ENCODE data around the gene SNF8.

The SNF8 gene

DNA sequence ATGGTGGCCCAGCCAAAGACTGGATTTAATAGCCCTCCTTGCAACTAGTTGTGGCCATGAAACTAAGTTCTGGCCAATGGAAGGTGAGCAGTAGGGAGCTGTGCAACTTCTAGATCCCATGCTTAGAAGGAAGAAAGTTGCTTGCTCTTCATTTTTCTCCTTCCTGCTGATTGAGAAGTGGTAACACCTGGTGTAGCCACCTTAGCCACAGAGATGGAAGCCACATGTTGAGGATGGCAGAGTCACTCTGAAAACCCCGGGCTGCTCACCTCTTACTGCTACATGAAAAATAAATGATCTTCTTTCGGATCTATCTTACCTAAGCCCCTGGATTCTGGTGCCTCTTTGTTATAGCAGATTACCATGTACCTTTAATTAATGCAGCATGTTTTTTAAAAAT is 62.4 kb downstream of the SNF8 start:
- DNase-seq, result no peak

Measured in hematopoietic multipotent progenitor cell treated with erythropoietin and hydrocortisone succinate and interleukin-3 and kit ligand, for 8 days (in vitro differentiated cells).